OCI-LY7 (cell line): Measurements from ENCODE around the gene ARHGAP6.
"Not testable (repeated sequence)": the region's sequence is repeated elsewhere in the genome, so short reads cannot be mapped to it uniquely, and the experiment has no call there.

ENCODE experiments used
- EZH2phosphoT487 ChIP-seq: fragments of 200-600 bp; sonication (generic); IDR thresholded peaks from 2 replicates; pipeline ENCODE4 v1.6.1; 2018; ENCODE audit warnings: low read depth, borderline replicate concordance, mild to moderate bottlenecking, mixed run types, antibody characterized with exemption, low read length, moderate library complexity, mixed read lengths
- TF ChIP-seq, protein P1 (sequence below): fragments of 200-600 bp; sonication (generic); conservative IDR thresholded peaks from 2 replicates; pipeline ENCODE4 v1.5.1; 2014; ENCODE audit warnings: mild to moderate bottlenecking, antibody characterized with exemption, low read length, moderate library complexity, mixed read lengths

DNA sequence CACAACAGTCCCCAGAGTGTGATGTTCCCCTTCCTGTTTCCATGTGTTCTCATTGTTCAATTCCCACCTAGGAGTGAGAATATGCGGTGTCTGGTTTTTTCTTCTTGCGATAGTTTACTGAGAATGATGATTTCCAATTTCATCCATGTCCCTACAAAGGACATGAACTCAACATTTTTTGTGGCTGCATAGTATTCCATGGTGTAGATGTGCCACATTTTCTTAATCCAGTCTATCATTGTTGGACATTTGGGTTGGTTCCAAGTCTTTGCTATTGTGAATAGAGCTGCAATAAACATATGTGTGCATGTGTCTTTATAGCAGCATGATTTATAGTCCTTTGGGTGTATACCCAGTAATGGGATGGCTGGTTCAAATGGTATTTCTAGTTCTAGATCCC lies 174.3 kb downstream of the ARHGAP6 start:
- TF ChIP-seq, protein P1, sequence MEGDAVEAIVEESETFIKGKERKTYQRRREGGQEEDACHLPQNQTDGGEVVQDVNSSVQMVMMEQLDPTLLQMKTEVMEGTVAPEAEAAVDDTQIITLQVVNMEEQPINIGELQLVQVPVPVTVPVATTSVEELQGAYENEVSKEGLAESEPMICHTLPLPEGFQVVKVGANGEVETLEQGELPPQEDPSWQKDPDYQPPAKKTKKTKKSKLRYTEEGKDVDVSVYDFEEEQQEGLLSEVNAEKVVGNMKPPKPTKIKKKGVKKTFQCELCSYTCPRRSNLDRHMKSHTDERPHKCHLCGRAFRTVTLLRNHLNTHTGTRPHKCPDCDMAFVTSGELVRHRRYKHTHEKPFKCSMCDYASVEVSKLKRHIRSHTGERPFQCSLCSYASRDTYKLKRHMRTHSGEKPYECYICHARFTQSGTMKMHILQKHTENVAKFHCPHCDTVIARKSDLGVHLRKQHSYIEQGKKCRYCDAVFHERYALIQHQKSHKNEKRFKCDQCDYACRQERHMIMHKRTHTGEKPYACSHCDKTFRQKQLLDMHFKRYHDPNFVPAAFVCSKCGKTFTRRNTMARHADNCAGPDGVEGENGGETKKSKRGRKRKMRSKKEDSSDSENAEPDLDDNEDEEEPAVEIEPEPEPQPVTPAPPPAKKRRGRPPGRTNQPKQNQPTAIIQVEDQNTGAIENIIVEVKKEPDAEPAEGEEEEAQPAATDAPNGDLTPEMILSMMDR: not testable (repeated sequence)
- not testable (repeated sequence) for TF ChIP-seq EZH2phosphoT487
